Hepatocyte (in vitro differentiated cells): ENCODE measurements around the gene NTMT2. TPM values are rescaled to one million over a fixed set of nuclear protein-coding genes. Genes with fewer than 3 reads are reported as not detected.

Experiments used
- DNase-seq: peaks from one replicate; pipeline ENCODE4 v3.0.0-alpha.2; 2016; ENCODE audit warnings: low spot score
- H2AFZ ChIP-seq: fragments of 200-600 bp; sonication (generic); 2 replicates; pipeline ENCODE4 v1.6.0; 2016; ENCODE audit warnings: antibody characterized with exemption, mild to moderate bottlenecking
- H3K27ac ChIP-seq: fragments of 200-600 bp; sonication (generic); 2 replicates; pipeline ENCODE4 v1.5.1; 2016; ENCODE audit warnings: mild to moderate bottlenecking
- H3K27me3 ChIP-seq: fragments of 200-600 bp; sonication (generic); 2 replicates; pipeline ENCODE4 v1.6.1; 2016
- H3K36me3 ChIP-seq: fragments of 200-600 bp; sonication (generic); replicated peaks from 2 replicates; pipeline ENCODE4 v1.5.1; 2016; ENCODE audit warnings: low read depth; ENCODE audit not compliant: insufficient read depth
- H3K4me1 ChIP-seq: fragments of 200-600 bp; sonication (generic); 2 replicates; pipeline ENCODE4 v1.5.1; 2016; ENCODE audit warnings: mild to moderate bottlenecking, moderate library complexity; ENCODE audit not compliant: insufficient read depth
- H3K4me2 ChIP-seq: fragments of 200-600 bp; sonication (generic); 2 replicates; pipeline ENCODE4 v1.6.0; 2016
- H3K4me3 ChIP-seq: fragments of 200-600 bp; sonication (generic); 2 replicates; pipeline ENCODE4 v1.5.1; 2016; ENCODE audit warnings: mild to moderate bottlenecking
- H3K79me2 ChIP-seq: fragments of 200-600 bp; sonication (generic); 2 replicates; pipeline ENCODE4 v1.6.0; 2017; ENCODE audit warnings: mild to moderate bottlenecking
- H3K9me2 ChIP-seq: fragments of 200-600 bp; sonication (generic); replicated peaks from 2 replicates; pipeline ENCODE4 v1.6.0; 2017; ENCODE audit warnings: mild to moderate bottlenecking; ENCODE audit not compliant: insufficient read depth
- H3K9me3 ChIP-seq: fragments of 200-600 bp; sonication (generic); 2 replicates; pipeline ENCODE4 v1.5.1; 2016; ENCODE audit warnings: low read depth, mild to moderate bottlenecking
- H4K20me1 ChIP-seq: fragments of 200-600 bp; sonication (generic); 2 replicates; pipeline ENCODE4 v1.6.0; 2016; ENCODE audit warnings: mild to moderate bottlenecking; ENCODE audit not compliant: insufficient read depth, poor library complexity, severe bottlenecking
- CTCF ChIP-seq: fragments of 200-600 bp; sonication (generic); IDR thresholded peaks from 2 replicates; pipeline ENCODE4 v1.5.1; 2016; ENCODE audit warnings: antibody characterized with exemption, mild to moderate bottlenecking; ENCODE audit not compliant: poor library complexity
- EZH2 ChIP-seq: fragments of 200-600 bp; sonication (generic); IDR thresholded peaks from 2 replicates; pipeline ENCODE4 v1.6.1; 2016; ENCODE audit warnings: antibody characterized with exemption, mild to moderate bottlenecking, borderline replicate concordance
- EZH2phosphoT487 ChIP-seq: fragments of 200-600 bp; sonication (generic); IDR thresholded peaks from one replicate; pipeline ENCODE4 v1.6.1; 2018; ENCODE audit warnings: antibody characterized with exemption, mild to moderate bottlenecking, low read depth, moderate library complexity; ENCODE audit not compliant: unreplicated experiment, severe bottlenecking
- WGBS: methylation state at CpG from one replicate; pipeline ENCODE4 v1.1.6; 2016; ENCODE audit warnings: low lambda C conversion rate; ENCODE audit errors: missing lambda C conversion rate; 5-methylcytosine and 5-hydroxymethylcytosine counted together
- microRNA-seq: library from miRNA; unstranded; fragments of <30 nt; microRNA quantifications from one replicate; pipeline ENCODE4, GENCODE V29; 2017
- polyA plus RNA-seq: library from polyadenylated mRNA; unstranded; fragments of >200 nt; fragmentation: Nextera tagmentation; extraction: Ambion mirVana; gene quantifications from 2 replicates; pipeline ENCODE4 v1.2.1, GENCODE V29; 2016
- small RNA-seq: library from RNA; depleted of rRNA; stranded (forward); fragments of <200 nt; gene quantifications from one replicate; pipeline ENCODE3, GENCODE V24; 2014
- total RNA-seq: library from RNA; depleted of rRNA; stranded (reverse); fragments of >200 nt; gene quantifications from 2 replicates; pipeline ENCODE4 v1.2.3, GENCODE V29; 2014

The NTMT2 gene
- total and polyA plus RNA-seq, 2 experiments from 2014 or later, result not detected

DNA sequence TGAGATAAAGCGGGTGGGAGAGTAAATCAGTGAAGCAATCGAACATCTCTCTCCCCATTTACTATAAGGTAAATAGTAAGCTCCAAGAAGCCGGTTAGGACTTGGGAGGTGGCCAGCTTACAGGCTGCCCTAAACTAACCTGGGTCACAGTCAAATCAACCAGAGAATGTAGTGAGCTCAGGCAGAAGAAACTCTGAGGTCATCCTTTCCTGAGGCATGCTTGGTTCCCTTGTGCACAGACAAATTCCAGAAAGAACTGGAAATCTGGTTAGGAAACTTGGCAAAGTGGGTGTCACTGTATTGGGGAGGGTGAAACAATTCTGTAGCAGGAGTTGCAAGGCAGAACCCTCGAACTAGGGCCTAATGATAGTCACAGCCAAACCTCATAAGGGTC, 72.5 kb downstream of the NTMT2 start:
- no peaks in the 10 kb centered on the region for H3K79me2 ChIP-seq
- H3K4me3 ChIP-seq, result no peak overlapping the region
- no peaks in the 10 kb centered on the region for H3K9me2 ChIP-seq
- H3K4me2 ChIP-seq, result no peak overlapping the region
- H3K36me3 ChIP-seq, result no peaks in the 10 kb centered on the region
- no peaks in the 10 kb centered on the region for H3K9me3 ChIP-seq
- no peaks in the 10 kb centered on the region for H3K4me1 ChIP-seq
- DNase-seq, result no peak
- H2AFZ ChIP-seq, result no peak overlapping the region
- no peaks in the 10 kb centered on the region for H3K27me3 ChIP-seq
- no peaks in the 10 kb centered on the region for H4K20me1 ChIP-seq
- TF ChIP-seq EZH2, result no peak
- TF ChIP-seq CTCF, result no peak
- TF ChIP-seq EZH2phosphoT487, result no peak
- H3K27ac ChIP-seq, result no peak overlapping the region
- 85% methylated on average over 4 of the region's 4 CpGs for WGBS

Small RNA genes within 50 kb of the gene (microRNA-seq; reads per million reads assigned to microRNA genes)
- not detected for gene MIR3119-1
- gene MIR3119-2, result not detected

Small RNA genes within 50 kb of the gene (small RNA-seq; reads per million reads assigned to genes)
- gene MIR3119-2, result not detected

Other genes with a start within 250 kb of the NTMT2 start
- 20.0 and 28.2 TPM in 2 replicates for gene KIFAP3, start 71.3 kb upstream of the NTMT2 start, total RNA-seq
- gene KIFAP3, start 71.3 kb upstream of the NTMT2 start, polyA plus RNA-seq, result 15.4 and 18.9 TPM in 2 replicates